ENCODE data around the gene ZCCHC17. TPM values are rescaled to one million over a fixed set of nuclear protein-coding genes. Genes with fewer than 3 reads are reported as not detected.
"Not testable (repeated sequence)": the region's sequence is repeated elsewhere in the genome, so short reads cannot be mapped to it uniquely, and the experiment has no call there.

The ZCCHC17 gene
- total RNA-seq, 1 experiment from 2014 or later = 26.8 TPM

DNA sequence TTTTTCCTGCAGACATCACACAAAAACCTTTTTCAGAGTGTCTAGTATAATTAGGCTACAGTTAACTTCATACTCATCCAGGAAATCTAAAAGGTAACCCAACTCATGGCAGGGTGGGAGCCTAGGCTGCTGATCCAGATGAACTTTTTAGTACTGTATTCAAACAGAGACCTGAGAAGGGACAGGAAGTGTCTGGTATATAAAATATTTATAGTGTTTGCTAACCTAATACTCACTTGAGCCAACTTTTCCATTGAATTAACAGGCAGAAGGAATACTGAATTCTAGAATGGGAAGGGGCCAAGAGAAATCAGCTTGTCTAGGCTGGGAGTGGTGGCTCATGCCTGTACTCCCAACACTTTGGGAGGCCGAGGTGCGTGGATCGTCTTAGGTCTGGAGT, 34.9 kb upstream of the ZCCHC17 start:
- no peaks in the 10 kb centered on the region for H3K36me3 ChIP-seq (ENCODE audit: low read depth)
- no peaks in the 10 kb centered on the region for H3K79me2 ChIP-seq (ENCODE audit: low read depth)
- no peak for DNase-seq
- TF ChIP-seq, protein P1, sequence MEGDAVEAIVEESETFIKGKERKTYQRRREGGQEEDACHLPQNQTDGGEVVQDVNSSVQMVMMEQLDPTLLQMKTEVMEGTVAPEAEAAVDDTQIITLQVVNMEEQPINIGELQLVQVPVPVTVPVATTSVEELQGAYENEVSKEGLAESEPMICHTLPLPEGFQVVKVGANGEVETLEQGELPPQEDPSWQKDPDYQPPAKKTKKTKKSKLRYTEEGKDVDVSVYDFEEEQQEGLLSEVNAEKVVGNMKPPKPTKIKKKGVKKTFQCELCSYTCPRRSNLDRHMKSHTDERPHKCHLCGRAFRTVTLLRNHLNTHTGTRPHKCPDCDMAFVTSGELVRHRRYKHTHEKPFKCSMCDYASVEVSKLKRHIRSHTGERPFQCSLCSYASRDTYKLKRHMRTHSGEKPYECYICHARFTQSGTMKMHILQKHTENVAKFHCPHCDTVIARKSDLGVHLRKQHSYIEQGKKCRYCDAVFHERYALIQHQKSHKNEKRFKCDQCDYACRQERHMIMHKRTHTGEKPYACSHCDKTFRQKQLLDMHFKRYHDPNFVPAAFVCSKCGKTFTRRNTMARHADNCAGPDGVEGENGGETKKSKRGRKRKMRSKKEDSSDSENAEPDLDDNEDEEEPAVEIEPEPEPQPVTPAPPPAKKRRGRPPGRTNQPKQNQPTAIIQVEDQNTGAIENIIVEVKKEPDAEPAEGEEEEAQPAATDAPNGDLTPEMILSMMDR (conservative IDR thresholded peaks at IDR 0.05) = no peak
- TF ChIP-seq EZH2 (IDR thresholded peaks at IDR 0.05; ENCODE audit: low read depth) = no peak
- H3K4me3 ChIP-seq = no peak overlapping the region
- no peaks in the 10 kb centered on the region for H3K27me3 ChIP-seq (ENCODE audit: insufficient read depth, low read depth)
- no peak overlapping the region for H2AFZ ChIP-seq
- H3K9me3 ChIP-seq (ENCODE audit: insufficient read depth, low read depth) = no peaks in the 10 kb centered on the region
- CTCF ChIA-PET = no interaction called here
- H3F3A ChIP-seq (ENCODE audit: insufficient read depth, low read depth) = no peaks in the 10 kb centered on the region
- H3K4me1 ChIP-seq (replicated peaks; ENCODE audit: insufficient read depth) = no peaks in the 10 kb centered on the region
- H4K20me1 ChIP-seq (ENCODE audit: insufficient read depth) = no peaks in the 10 kb centered on the region
- POLR2A ChIA-PET (ENCODE audit: unreplicated experiment) = no interaction called here
- H3K4me2 ChIP-seq = no peak overlapping the region
- H3K9me2 ChIP-seq (ENCODE audit: insufficient read depth) = no peaks in the 10 kb centered on the region
- no TSS peak for BruUV-seq (replicated peaks)
- H3K27ac ChIP-seq = no peak overlapping the region
- intact Hi-C loops (cut with micrococcal nuclease; ENCODE audit: unreplicated experiment) = no loop called here

DNA sequence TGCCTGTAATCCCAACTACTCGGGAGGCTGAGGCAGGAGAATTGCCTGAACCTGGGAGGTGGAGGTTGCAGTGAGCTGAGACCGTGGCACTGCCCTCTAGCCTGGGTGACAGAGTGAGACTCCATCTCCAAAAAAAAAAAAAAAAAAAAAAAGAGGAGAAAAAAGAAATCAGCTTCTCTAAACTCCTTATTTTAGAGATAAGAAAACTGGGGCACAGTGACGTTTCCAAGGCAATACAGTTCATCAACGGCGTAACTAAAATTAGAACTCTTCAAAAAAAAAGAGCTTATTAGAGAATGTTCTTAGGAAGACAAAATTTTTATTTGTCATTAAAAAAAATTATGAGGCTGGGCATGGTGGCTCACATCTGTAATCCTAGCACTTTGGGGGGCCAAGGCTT, 34.4 kb upstream of the ZCCHC17 start:
- intact Hi-C loops (cut with micrococcal nuclease; ENCODE audit: unreplicated experiment); H3F3A ChIP-seq (ENCODE audit: insufficient read depth, low read depth); H3K79me2 ChIP-seq (ENCODE audit: low read depth); H3K4me2 ChIP-seq; H3K36me3 ChIP-seq (ENCODE audit: low read depth); BruUV-seq (replicated peaks); H3K9me2 ChIP-seq (ENCODE audit: insufficient read depth); H3K9me3 ChIP-seq (ENCODE audit: insufficient read depth, low read depth); H3K27ac ChIP-seq; DNase-seq; H3K4me1 ChIP-seq (replicated peaks; ENCODE audit: insufficient read depth); POLR2A ChIA-PET (ENCODE audit: unreplicated experiment); H3K27me3 ChIP-seq (ENCODE audit: insufficient read depth, low read depth); H3K4me3 ChIP-seq; H2AFZ ChIP-seq; H4K20me1 ChIP-seq (ENCODE audit: insufficient read depth): not testable (repeated sequence)
- CTCF ChIA-PET = interaction anchor here (0.7 kb wide), 1 partner anchor 76 kb away, joined by 12 read pairs; no protein-coding TSS in a partner anchor

DNA sequence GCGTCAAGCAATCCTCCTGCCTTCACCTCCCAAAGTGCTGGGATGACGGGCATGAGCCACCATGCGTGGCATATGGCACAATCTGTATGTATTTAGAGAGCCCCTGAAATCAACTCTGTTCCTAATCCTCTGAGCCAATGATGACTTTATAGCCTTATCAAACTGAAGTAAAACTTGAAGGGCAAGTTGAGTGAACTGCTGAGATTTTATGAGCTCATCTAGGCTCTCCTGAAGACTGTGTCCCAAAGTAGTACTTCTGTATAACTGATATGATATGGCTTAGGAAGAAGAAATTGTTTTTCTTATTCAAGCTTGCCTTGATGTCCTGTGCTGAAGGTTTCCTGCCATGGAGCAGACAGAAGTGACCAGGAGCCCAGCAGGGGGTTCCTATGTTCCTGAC, 33.4 kb upstream of the ZCCHC17 start:
- CTCF ChIA-PET = interaction anchor here (0.6 kb wide), 2 partner anchors 50 to 71 kb away, joined by 7 to 9 read pairs; no protein-coding TSS in a partner anchor
- Histone ChIP-seq H3K9me2 (ENCODE audit: insufficient read depth) (no peaks in the 10 kb centered on the region), H3F3A (ENCODE audit: insufficient read depth, low read depth) (no peaks in the 10 kb centered on the region), H3K4me3 (no peak overlapping the region), H4K20me1 (ENCODE audit: insufficient read depth) (no peaks in the 10 kb centered on the region), H3K27me3 (ENCODE audit: insufficient read depth, low read depth) (no peaks in the 10 kb centered on the region), H2AFZ (no peak overlapping the region), H3K9me3 (ENCODE audit: insufficient read depth, low read depth) (no peaks in the 10 kb centered on the region), H3K79me2 (ENCODE audit: low read depth) (no peaks in the 10 kb centered on the region), H3K4me2 (no peak overlapping the region), H3K27ac (no peak overlapping the region), H3K4me1 (replicated peaks; ENCODE audit: insufficient read depth) (no peaks in the 10 kb centered on the region), H3K36me3 (ENCODE audit: low read depth) (no peaks in the 10 kb centered on the region)
- intact Hi-C loops (cut with micrococcal nuclease; ENCODE audit: unreplicated experiment) = no loop called here
- no peak for DNase-seq
- BruUV-seq (replicated peaks) = no TSS peak
- TF ChIP-seq, protein P1 (conservative IDR thresholded peaks at IDR 0.05) = no peak
- no peak for TF ChIP-seq EZH2 (IDR thresholded peaks at IDR 0.05; ENCODE audit: low read depth)
- POLR2A ChIA-PET (ENCODE audit: unreplicated experiment) = interaction anchor here (0.7 kb wide), 1 partner anchor 94 kb away, joined by 19 read pairs; no protein-coding TSS in a partner anchor

DNA sequence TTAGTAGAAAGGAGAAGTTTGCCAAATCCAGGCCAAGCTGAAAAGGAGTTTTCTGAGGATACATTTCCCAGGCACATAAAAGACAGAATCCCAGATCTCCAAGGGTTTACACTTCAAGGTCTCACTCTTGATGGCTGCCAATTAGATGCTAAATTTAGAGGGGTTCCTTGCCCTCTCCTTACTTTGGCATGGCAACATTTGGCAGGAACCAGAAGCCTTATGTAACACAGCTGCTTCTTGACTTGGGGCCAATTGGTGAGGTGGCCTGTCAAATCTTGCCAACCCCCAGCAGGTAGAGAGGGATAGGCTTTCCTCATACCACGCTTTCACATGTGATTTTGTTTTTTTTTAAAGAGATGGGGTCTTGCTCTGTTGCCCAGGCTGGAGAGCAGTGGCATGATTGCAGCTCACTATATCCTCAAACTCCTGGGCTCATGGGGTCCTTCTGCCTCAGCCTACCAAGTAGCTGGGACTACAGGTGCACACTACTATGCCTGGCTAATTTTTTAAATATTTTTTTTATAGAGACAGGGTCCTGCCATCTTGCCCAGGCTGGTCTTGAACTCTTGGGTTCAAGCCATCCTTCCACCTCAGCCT, 31.9 kb upstream of the ZCCHC17 start:
- Histone ChIP-seq H2AFZ (no peak overlapping the region), H3K4me3 (no peak overlapping the region), H3K9me2 (ENCODE audit: insufficient read depth) (no peaks in the 10 kb centered on the region), H3K4me2 (no peak overlapping the region), H3K9me3 (ENCODE audit: insufficient read depth, low read depth) (no peaks in the 10 kb centered on the region), H3K27ac (no peak overlapping the region), H3K79me2 (ENCODE audit: low read depth) (no peaks in the 10 kb centered on the region), H4K20me1 (ENCODE audit: insufficient read depth) (no peaks in the 10 kb centered on the region), H3F3A (ENCODE audit: insufficient read depth, low read depth) (no peaks in the 10 kb centered on the region), H3K4me1 (replicated peaks; ENCODE audit: insufficient read depth) (no peaks in the 10 kb centered on the region), H3K36me3 (ENCODE audit: low read depth) (0 out of 2 replicates have a peak, but pooled peaks cover 3% of the 10 kb centered on the region), H3K27me3 (ENCODE audit: insufficient read depth, low read depth) (no peaks in the 10 kb centered on the region)
- TF ChIP-seq EZH2 (IDR thresholded peaks at IDR 0.05; ENCODE audit: low read depth) = no peak
- TF ChIP-seq, protein P1 (conservative IDR thresholded peaks at IDR 0.05) = no peak
- no peak for DNase-seq
- no TSS peak for BruUV-seq (replicated peaks)
- intact Hi-C loops (cut with micrococcal nuclease; ENCODE audit: unreplicated experiment) = no loop called here
- ChIA-PET CTCF (no interaction called here), POLR2A (ENCODE audit: unreplicated experiment) (no interaction called here)

Data from PC-9 (cell line).